ENCODE results near the gene PALLD.
"Not testable (repeated sequence)": the region's sequence is repeated elsewhere in the genome, so short reads cannot be mapped to it uniquely, and the experiment has no call there.

Gene PALLD

DNA sequence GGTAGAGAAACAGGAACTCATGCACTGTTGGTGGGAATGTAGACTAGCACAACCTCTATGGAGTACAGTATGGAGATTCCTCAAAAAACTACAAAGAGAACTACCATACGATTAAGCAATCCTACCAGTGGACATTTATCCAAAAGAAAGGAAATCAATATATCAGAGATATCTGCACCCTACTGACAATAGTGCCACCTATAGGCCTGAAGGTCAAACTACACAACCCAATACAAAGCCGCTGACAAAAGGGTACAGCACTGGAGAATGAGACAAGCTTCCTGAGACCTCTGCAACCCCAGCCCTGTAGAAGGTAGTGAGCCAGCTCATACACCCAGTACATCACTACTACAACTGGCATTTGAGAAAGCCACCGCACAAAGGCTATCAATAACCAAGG lies 446.1 kb downstream of the PALLD start:
- Histone ChIP-seq H3K36me3 (peaks cover 0 to 6% (median 0%) of the 10 kb centered on the region in 11 experiments; a peak in 1 of 22 replicates), H3K9me3 (replicated peaks in 1 of 11) (peaks cover 7 to 34% (median 17%) of the 10 kb centered on the region in 11 experiments; a peak in 15 of 22 replicates)
- no peak for TF ChIP-seq Cebpa-rat (IDR thresholded peaks at IDR 0.05)

GRCh38 chr4:168945291-168945690 lies 448.4 kb downstream of the PALLD start:
- Histone ChIP-seq H3K9me3 (replicated peaks in 1 of 11) (peaks cover 0 to 16% (median 8%) of the 10 kb centered on the region in 11 experiments; a peak in 7 of 22 replicates), H3K9ac (no peak overlapping the region), H3K4me2 (no peak overlapping the region), H3K27me3 (no peaks in the 10 kb centered on the region), H3K27ac (no peak overlapping the region), H4K20me1 (no peaks in the 10 kb centered on the region), H3K4me1 (no peaks in the 10 kb centered on the region), H3K4me3 (no peak overlapping the region), H3K36me3 (0 out of 22 replicates have a peak, but pooled peaks cover 0 to 6% (median 0%) of the 10 kb centered on the region in 11 experiments)
- TF ChIP-seq Cebpa-rat (IDR thresholded peaks at IDR 0.05): no peak

More for the DNA sequence above, 446.1 kb downstream of the PALLD start:
- H3K4me3 ChIP-seq: no peak overlapping the region
- no peak overlapping the region for H3K4me2 ChIP-seq
- H3K9ac ChIP-seq: no peak overlapping the region
- no peak overlapping the region for H3K27ac ChIP-seq
- no peaks in the 10 kb centered on the region for H4K20me1 ChIP-seq
- no peaks in the 10 kb centered on the region for H3K4me1 ChIP-seq
- H3K27me3 ChIP-seq: no peaks in the 10 kb centered on the region

DNA sequence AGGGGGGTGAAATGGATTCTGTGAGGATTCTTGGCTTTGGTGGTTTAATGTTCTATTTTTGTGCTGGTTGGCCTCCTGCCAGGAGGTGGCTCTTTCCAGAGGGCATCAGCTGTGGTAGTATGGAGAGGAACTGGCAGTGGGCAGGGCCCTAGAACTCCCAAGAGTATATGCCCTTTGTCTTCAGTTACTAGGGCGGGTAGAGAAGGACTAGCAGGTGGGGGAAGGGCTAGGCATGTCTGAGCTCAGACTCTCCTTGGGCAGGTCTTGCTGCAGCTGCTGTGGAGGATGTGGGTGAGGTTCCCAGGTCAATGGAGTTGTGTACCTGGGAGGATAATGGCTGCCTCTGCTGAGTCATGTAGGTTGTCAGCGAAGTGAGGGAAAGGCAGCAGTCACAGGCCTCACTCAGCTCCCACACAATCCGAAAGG lies 456.0 kb downstream of the PALLD start:
- Histone ChIP-seq H3K4me1 (peaks cover 0 to 15% (median 12%) of the 10 kb centered on the region in 10 experiments; a peak in 17 of 20 replicates), H3K4me2 (peak overlapping the region in 9 of 11 experiments; percentile 26 to 70 (median 60); a peak in 18 of 22 replicates), H3K9me3 (replicated peaks in 1 of 11) (peaks cover 7 to 35% (median 18%) of the 10 kb centered on the region in 11 experiments; a peak in 14 of 22 replicates), H3K27ac (peak overlapping the region in 4 of 11 experiments; percentile 12 to 64 (median 36); a peak in 4 of 22 replicates)
- H3K36me3 ChIP-seq, H3K4me3 ChIP-seq, H4K20me1 ChIP-seq, H3K9ac ChIP-seq, H3K27me3 ChIP-seq: not testable (repeated sequence)

GRCh38 chr4:168955674-168956073 lies 458.8 kb downstream of the PALLD start:
- H3K4me1 ChIP-seq: peaks cover 0 to 15% (median 12%) of the 10 kb centered on the region in 10 experiments; a peak in 17 of 20 replicates
- H3K4me2 ChIP-seq: no peak overlapping the region
- H3K27me3 ChIP-seq: no peaks in the 10 kb centered on the region
- H3K4me3 ChIP-seq: no peak overlapping the region
- H3K9ac ChIP-seq: no peak overlapping the region
- no peak overlapping the region for H3K27ac ChIP-seq
- H3K36me3 ChIP-seq: peaks cover 0 to 9% (median 0%) of the 10 kb centered on the region in 11 experiments; a peak in 2 of 22 replicates
- no peak for TF ChIP-seq Cebpa-rat (IDR thresholded peaks at IDR 0.05)
- H4K20me1 ChIP-seq: no peaks in the 10 kb centered on the region
- peaks cover 7 to 38% (median 17%) of the 10 kb centered on the region in 11 experiments; a peak in 14 of 22 replicates for H3K9me3 ChIP-seq (replicated peaks in 1 of 11)

- TF ChIP-seq Cebpa-rat (IDR thresholded peaks at IDR 0.05): no peak
Observed at GRCh38 chr4:168960716-168961115, 463.9 kb downstream of the PALLD start.

DNA sequence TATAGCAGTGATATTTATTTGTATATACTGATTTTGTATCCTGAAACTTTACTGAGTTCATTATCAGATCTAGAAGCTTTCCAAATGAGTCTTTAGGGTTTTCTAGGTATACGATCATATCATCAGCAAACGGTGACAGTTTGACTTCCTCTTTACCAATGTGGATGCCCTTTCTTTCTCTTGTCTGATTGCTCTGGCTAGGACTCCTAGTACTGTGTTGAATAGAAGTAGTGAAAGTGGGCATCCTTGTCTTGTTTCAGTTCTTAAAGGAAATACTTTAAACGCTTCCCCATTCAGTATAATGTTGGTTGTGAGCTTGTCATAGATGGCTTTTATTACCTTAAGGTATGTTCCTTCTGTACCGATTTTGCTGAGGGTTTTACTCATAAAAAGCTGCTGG lies 475.7 kb downstream of the PALLD start:
- peaks cover 32 to 64% (median 41%) of the 10 kb centered on the region in 11 experiments for H3K9me3 ChIP-seq (replicated peaks in 1 of 11)
- H3K36me3 ChIP-seq: peaks cover 30 to 40% (median 36%) of the 10 kb centered on the region in 11 experiments
- H3K4me2 ChIP-seq: no peak overlapping the region
- H3K27me3 ChIP-seq: no peaks in the 10 kb centered on the region
- H4K20me1 ChIP-seq: no peaks in the 10 kb centered on the region
- no peak overlapping the region for H3K9ac ChIP-seq
- H3K4me1 ChIP-seq: no peaks in the 10 kb centered on the region
- H3K4me3 ChIP-seq: no peak overlapping the region
- no peak for TF ChIP-seq Cebpa-rat (IDR thresholded peaks at IDR 0.05)
- no peak overlapping the region for H3K27ac ChIP-seq

More at GRCh38 chr4:168960716-168961115, 463.9 kb downstream of the PALLD start:
- no peaks in the 10 kb centered on the region for H4K20me1 ChIP-seq
- H3K9me3 ChIP-seq (replicated peaks in 1 of 11): peaks cover 0 to 11% (median 0%) of the 10 kb centered on the region in 11 experiments; a peak in 5 of 22 replicates
- H3K27ac ChIP-seq: no peak overlapping the region
- no peak overlapping the region for H3K4me3 ChIP-seq
- no peaks in the 10 kb centered on the region for H3K27me3 ChIP-seq
- no peaks in the 10 kb centered on the region for H3K4me1 ChIP-seq
- H3K4me2 ChIP-seq: no peak overlapping the region
- H3K36me3 ChIP-seq: peaks cover 0 to 6% (median 0%) of the 10 kb centered on the region in 11 experiments; a peak in 1 of 22 replicates
- H3K9ac ChIP-seq: no peak overlapping the region

Measured in BLaER1 treated with 17β-estradiol and CSF1 and Interleukin-3, amounts not matched to agents 10 nM and 100 nM (cell line).